Activated T-helper 17 cell treated with anti-CD3 and anti-CD28 coated beads, Interleukin-2, amount 50 U/mL, for 72 hours (primary cell): Measurements from ENCODE around the gene ANP32B. TPM values are rescaled to one million over a fixed set of nuclear protein-coding genes. Genes with fewer than 3 reads are reported as not detected.
"Not testable (repeated sequence)": the region's sequence is repeated elsewhere in the genome, so short reads cannot be mapped to it uniquely, and the experiment has no call there.

Experiments used
- ATAC-seq: fragments of 150-1000 bp; cut with Tn5 transposase; replicated peaks from 2 replicates; pipeline ENCODE4 v1.10.0; 2021; ENCODE audit warnings: mild to moderate bottlenecking, moderate library complexity
- H3K27ac Mint-ChIP-seq: one replicate; pipeline ENCODE4 v1.8.0; 2022; ENCODE audit warnings: mixed read lengths
- H3K27me3 Mint-ChIP-seq: one replicate; pipeline ENCODE4 v1.8.0; 2022; ENCODE audit warnings: mixed read lengths
- H3K36me3 Mint-ChIP-seq: one replicate; pipeline ENCODE4 v1.8.0; 2022; ENCODE audit warnings: low read depth, mild to moderate bottlenecking, mixed read lengths
- H3K4me1 Mint-ChIP-seq: one replicate; pipeline ENCODE4 v1.8.0; 2022; ENCODE audit warnings: mixed read lengths
- H3K4me3 Mint-ChIP-seq: one replicate; pipeline ENCODE4 v1.8.0; 2022; ENCODE audit warnings: mild to moderate bottlenecking, mixed read lengths
- H3K9me3 Mint-ChIP-seq: one replicate; pipeline ENCODE4 v1.8.0; 2022; ENCODE audit warnings: mixed read lengths
- total RNA-seq, 2 donors: library from RNA; stranded (reverse); gene quantifications; one replicate each; pipeline ENCODE4 v1.2.3, GENCODE V29; 2022

The ANP32B gene
- total RNA-seq, 2 donors from 2014 or later, result 182 to 257 TPM

DNA sequence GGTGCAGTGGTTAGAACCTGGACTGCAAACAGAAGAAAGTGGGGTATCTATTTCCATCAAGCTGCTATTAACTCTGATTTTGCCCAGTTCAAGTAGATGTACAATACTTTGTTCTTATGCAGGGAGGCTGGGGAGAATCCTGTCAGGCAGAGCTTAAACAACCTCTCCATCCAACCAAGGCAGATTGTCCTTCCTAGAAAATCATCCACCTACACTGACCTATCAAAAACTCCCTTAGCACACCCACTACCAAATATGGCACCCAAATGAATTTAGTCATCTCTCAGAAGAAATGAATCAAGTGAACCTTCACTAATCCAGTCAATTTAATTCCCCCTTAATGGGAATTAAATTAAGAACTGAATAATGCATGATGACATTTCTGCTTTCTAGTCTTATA is 26.8 kb upstream of the ANP32B start:
- Mint-ChIP-seq H3K4me3 (no peak overlapping the region), H3K27me3 (no peaks in the 10 kb centered on the region), H3K27ac (no peak overlapping the region), H3K4me1 (peaks cover 8% of the 10 kb centered on the region), H3K36me3 (no peaks in the 10 kb centered on the region), H3K9me3 (no peaks in the 10 kb centered on the region)
- ATAC-seq, result peak; percentile 54

DNA sequence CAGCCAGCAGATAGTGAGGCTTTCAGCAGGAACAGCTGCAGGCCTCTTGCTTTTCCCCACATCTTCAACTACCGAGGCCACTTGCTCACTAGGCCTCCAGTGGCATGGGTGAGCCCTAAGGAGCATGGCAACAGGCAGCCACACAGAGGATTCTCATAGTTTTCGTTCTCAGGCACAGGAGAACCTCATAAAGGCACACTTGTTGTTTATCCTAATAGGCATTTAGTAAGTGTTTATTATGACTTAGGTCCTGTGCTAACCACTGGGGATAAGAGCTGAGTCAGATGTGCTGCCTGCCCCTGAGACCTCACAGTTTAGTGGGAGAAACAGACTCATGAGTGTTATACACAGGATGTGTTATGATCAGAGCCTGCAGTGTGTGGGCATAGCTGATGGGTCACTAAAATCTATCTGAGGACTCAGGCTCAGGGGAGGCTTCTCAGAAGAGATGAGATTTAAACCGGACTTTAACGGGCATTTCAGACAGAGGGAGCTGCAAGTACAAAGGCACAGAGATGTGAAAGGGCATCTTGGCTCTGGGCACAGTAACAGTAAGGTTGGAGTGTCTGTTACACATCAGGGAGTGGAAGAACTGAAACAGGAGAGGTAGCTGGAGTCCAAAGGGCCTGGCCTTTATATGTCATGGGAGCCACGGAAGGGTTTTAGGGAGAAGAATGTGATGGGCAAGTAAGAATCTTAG is 24.2 kb upstream of the ANP32B start:
- no peaks in the 10 kb centered on the region for H3K27me3 Mint-ChIP-seq
- peak; percentile 86 for ATAC-seq
- H3K27ac Mint-ChIP-seq, result peak overlapping the region; percentile 75
- no peaks in the 10 kb centered on the region for H3K36me3 Mint-ChIP-seq
- H3K4me3 Mint-ChIP-seq, result no peak overlapping the region
- no peaks in the 10 kb centered on the region for H3K9me3 Mint-ChIP-seq
- peaks cover 8% of the 10 kb centered on the region for H3K4me1 Mint-ChIP-seq

DNA sequence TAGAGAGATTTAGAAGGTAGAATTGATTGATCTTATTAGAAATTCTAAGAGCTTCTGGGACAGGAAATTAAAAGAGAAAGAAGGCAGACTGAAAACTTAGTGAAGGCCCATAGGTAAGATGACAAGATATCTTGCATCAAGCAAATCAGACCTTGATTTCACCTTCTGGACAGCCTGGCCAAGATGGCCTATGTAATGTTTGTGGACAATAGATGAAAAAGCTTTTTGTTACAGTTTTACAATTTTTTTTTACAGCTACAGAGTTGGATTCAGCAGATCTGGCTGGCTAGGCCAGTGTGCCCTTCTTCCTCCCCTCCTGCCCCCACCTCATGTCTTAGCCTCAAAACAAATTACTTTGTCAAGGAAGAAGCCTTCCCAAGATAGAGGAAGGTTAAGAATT is 23.6 kb upstream of the ANP32B start:
- no peaks in the 10 kb centered on the region for H3K9me3 Mint-ChIP-seq
- no peaks in the 10 kb centered on the region for H3K36me3 Mint-ChIP-seq
- no peak overlapping the region for H3K4me3 Mint-ChIP-seq
- H3K4me1 Mint-ChIP-seq, result peaks cover 5% of the 10 kb centered on the region
- ATAC-seq, result no peak
- H3K27ac Mint-ChIP-seq, result peak overlapping the region; percentile 75
- H3K27me3 Mint-ChIP-seq, result no peaks in the 10 kb centered on the region

DNA sequence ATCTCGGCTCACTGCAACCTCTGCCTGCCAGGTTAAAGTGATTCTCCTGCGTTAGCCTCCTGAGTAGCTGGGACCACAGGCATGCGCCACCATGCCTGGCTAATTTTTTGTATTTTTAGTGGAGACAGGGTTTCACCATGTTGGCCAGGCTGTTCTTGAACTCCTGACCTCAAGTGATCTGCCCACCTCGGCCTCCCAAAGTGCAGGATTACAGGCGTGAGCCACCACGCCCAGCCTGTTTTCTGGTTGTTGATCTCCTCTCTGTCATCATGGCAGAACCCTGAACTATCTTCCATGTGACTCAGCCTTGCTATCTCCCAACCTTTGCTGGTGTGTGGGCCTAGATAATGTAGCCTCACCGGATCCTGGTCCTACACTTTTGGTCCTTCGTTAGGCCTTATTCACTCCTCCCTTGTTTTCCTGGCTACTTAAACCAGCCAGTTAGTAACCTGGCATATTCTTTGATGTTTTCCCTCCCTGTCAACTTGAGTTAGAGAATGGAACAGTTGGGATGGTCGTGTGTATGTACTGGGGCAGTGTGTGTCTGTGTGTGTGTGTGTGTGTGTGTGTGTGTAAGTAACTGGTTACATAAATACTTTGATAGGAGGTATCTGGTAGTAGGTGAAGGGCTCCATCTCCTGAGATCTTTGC is 22.3 kb upstream of the ANP32B start:
- H3K9me3 Mint-ChIP-seq, H3K27ac Mint-ChIP-seq, H3K4me1 Mint-ChIP-seq, ATAC-seq, H3K4me3 Mint-ChIP-seq, H3K36me3 Mint-ChIP-seq, H3K27me3 Mint-ChIP-seq: not testable (repeated sequence)

DNA sequence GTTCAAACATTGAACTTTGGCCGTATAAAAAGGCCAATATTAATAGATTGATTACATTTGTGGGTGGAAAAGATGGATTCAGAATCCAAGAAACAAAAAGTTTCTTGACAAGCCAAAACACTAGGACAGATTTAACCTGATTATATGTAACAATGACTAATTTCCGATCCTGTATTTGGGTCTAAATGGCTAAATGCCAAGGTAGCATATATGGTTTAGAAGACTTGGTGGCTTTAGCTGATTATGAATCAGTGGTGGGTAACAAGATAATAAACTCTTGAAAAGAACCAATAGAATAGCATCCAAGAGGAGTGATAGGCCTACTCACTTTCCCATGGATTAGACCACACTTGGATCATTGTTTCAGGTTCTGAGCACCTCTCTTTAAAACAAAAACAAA is 21.8 kb upstream of the ANP32B start:
- ATAC-seq, result no peak
- no peaks in the 10 kb centered on the region for H3K36me3 Mint-ChIP-seq
- H3K4me3 Mint-ChIP-seq, result no peak overlapping the region
- H3K27ac Mint-ChIP-seq, result no peak overlapping the region
- no peaks in the 10 kb centered on the region for H3K9me3 Mint-ChIP-seq
- no peaks in the 10 kb centered on the region for H3K27me3 Mint-ChIP-seq
- H3K4me1 Mint-ChIP-seq, result peaks cover 5% of the 10 kb centered on the region

DNA sequence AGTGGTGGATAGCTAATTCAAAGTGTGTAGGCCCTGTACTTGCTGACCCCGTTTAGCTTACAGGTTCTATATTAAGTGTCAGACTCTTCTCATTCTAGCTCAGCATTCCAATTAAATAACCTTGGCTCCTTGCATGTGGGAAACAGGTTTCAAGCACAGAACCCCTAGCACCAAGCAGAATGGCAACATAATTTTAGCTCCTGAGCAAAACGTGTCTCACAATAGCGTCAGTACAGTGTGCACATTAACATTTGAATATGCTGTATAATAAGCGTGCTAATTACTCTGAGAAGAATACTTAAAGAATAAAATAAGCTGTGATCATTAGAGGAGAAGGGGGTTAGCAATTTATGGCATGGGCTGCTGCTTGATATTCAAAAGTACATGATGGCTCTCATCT is 21.0 kb upstream of the ANP32B start:
- ATAC-seq, result no peak
- H3K27me3 Mint-ChIP-seq, result no peaks in the 10 kb centered on the region
- no peaks in the 10 kb centered on the region for H3K36me3 Mint-ChIP-seq
- H3K9me3 Mint-ChIP-seq, result no peaks in the 10 kb centered on the region
- H3K27ac Mint-ChIP-seq, result no peak overlapping the region
- H3K4me1 Mint-ChIP-seq, result peaks cover 5% of the 10 kb centered on the region
- H3K4me3 Mint-ChIP-seq, result no peak overlapping the region

DNA sequence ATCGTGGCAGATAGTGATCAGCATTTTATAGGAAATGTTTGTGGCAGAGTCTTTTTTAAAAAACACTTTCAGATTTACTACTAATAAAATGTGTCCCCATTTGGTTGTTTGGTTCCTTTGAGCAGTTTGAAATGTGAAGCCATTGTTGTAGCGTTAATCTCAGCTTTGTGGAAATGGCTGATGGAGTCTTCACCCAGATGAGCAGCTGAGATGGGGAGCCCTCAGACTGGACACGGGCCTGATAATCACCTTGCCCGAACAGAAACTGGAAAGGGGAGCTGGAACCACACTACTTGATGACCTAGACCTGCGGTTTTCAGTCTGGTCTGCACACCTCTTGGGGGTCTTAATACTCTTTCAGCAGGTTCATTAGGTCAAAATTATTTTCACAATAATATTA is 20.6 kb upstream of the ANP32B start:
- no peak overlapping the region for H3K4me3 Mint-ChIP-seq
- H3K27me3 Mint-ChIP-seq, result no peaks in the 10 kb centered on the region
- no peak for ATAC-seq
- no peaks in the 10 kb centered on the region for H3K9me3 Mint-ChIP-seq
- no peak overlapping the region for H3K27ac Mint-ChIP-seq
- H3K36me3 Mint-ChIP-seq, result no peaks in the 10 kb centered on the region
- H3K4me1 Mint-ChIP-seq, result peaks cover 5% of the 10 kb centered on the region

DNA sequence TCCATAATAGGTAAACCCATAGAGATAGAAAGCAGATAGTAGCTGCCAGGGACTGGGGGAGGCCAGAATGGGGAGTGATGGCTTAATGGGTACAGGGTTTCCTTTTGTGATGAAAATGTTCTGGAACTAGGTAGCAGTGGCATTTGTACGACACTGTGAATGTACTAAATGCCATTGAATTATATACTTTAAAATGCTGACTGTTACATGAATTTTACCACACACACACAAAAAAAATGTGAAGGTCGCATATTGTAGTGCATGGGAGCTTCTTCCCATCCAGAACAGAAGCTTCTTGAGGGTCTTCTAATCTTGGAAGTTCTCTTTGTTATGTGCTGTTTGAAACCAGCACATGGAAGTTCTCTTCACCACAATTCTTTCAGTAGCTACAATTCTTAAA is 19.9 kb upstream of the ANP32B start:
- no peak overlapping the region for H3K4me3 Mint-ChIP-seq
- no peak overlapping the region for H3K27ac Mint-ChIP-seq
- no peaks in the 10 kb centered on the region for H3K9me3 Mint-ChIP-seq
- peaks cover 5% of the 10 kb centered on the region for H3K4me1 Mint-ChIP-seq
- H3K27me3 Mint-ChIP-seq, result no peaks in the 10 kb centered on the region
- no peaks in the 10 kb centered on the region for H3K36me3 Mint-ChIP-seq
- ATAC-seq, result no peak

DNA sequence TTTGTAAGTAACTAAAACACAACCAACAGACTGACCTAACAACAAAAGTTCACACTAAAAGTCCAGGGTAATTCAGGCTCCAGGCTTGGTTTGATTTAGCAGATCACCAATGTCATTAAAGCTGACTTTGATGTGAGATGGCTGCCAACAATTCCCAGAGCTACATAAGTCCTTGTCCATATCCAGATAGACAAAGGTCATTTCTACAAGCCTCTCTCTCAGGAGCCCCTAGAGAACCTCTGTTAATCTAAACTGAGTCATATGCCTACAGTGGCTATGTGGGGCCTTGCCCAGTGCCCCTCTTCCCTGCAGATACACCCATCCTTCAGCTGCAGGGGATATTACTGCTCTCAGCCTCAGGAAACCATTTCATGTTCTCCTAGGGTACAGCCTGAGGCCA is 18.2 kb upstream of the ANP32B start:
- no peaks in the 10 kb centered on the region for H3K36me3 Mint-ChIP-seq
- no peaks in the 10 kb centered on the region for H3K27me3 Mint-ChIP-seq
- H3K9me3 Mint-ChIP-seq, result no peaks in the 10 kb centered on the region
- no peaks in the 10 kb centered on the region for H3K4me1 Mint-ChIP-seq
- no peak for ATAC-seq
- H3K27ac Mint-ChIP-seq, result no peak overlapping the region
- H3K4me3 Mint-ChIP-seq, result no peak overlapping the region

DNA sequence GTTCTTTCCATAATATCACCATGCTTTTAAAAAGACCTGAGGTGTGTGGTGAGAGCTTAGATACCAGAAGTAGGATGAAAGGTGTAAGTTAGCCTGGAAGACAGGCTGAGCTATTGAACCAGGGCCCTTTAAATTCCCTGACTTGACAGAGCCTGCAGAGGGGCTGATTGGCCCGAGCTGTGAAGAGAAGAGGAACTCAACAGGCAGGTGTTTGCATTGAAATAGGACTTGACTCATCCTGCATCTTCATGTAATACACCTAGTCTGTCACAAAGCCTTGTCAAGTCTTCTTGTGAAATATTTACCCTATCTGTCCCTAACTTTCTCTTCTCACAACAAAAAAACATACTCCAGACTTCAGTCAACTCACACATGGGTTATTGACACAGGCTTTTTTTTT is 16.6 kb upstream of the ANP32B start:
- Mint-ChIP-seq H3K4me3 (no peak overlapping the region), H3K4me1 (no peaks in the 10 kb centered on the region), H3K36me3 (no peaks in the 10 kb centered on the region), H3K9me3 (no peaks in the 10 kb centered on the region), H3K27ac (no peak overlapping the region), H3K27me3 (no peaks in the 10 kb centered on the region)
- no peak for ATAC-seq

DNA sequence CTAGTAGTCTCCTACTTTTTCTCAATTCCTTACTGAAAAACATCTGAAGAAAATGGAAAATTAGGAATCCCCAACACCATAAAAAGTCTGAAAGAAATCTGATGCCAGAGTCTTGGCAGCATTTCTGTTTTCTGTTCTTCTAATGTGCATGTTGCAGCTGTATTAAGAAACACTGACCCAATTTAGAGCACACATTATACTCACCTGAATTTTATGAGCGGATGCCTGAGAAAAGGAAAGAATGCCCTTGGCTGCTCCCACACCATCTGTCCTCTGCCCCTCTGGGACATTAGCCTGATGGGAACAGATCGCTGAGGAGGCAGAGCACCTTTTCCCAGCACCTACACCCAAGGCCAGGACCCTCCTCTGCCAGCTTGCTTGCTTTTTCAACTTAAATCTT is 14.1 kb upstream of the ANP32B start:
- ATAC-seq, result no peak
- Mint-ChIP-seq H3K4me1 (no peaks in the 10 kb centered on the region), H3K27ac (no peak overlapping the region), H3K36me3 (no peaks in the 10 kb centered on the region), H3K27me3 (peaks cover 3% of the 10 kb centered on the region), H3K9me3 (no peaks in the 10 kb centered on the region), H3K4me3 (no peak overlapping the region)

DNA sequence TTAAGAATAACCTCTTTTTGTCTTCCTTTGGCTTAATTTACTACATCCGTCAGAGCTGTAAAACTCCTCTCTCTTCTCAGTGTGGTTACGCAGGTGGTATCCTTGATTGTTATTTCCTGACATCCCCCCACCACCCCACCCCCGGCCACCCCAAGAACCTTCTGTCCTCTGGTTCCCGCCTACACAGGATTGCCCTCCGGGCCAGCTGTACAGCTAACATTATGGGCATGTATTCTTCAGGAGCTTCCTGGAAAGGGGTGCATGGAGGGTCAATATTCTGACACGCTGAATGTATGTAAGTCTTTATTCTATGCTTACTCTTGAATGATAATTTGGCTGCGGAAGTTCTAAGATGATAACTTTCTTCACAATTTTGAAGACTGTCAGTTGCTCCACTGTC is 13.0 kb upstream of the ANP32B start:
- no peaks in the 10 kb centered on the region for H3K36me3 Mint-ChIP-seq

DNA sequence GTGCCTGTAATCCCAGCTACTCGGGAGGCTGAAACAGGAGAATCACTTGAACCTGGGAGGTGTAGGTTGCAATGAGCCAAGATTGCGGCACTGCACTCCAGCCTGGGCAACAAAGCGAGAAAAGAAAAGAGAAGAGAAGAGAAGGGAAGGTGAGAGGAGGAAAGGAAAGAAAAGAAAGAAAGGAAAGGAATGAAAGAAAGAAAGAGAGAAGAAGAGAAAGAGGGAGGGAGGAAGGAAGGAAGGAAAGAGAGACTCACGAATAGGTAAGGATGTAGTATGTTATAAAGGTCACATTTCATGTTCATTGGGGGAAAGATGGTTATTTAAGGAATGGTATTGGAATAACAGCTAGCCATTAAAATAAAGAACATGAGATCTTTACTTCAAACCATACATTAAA is 10.4 kb upstream of the ANP32B start:
- no peak overlapping the region for H3K27ac Mint-ChIP-seq
- peaks cover 4% of the 10 kb centered on the region for H3K4me1 Mint-ChIP-seq
- H3K9me3 Mint-ChIP-seq, result peaks cover 4% of the 10 kb centered on the region
- peaks cover 7% of the 10 kb centered on the region for H3K27me3 Mint-ChIP-seq
- no peak for ATAC-seq
- H3K4me3 Mint-ChIP-seq, result no peak overlapping the region
- H3K36me3 Mint-ChIP-seq, result no peaks in the 10 kb centered on the region

More for the DNA sequence above, 13.0 kb upstream of the ANP32B start:
- H3K4me3 Mint-ChIP-seq, result no peak overlapping the region
- ATAC-seq, result no peak
- peaks cover 2% of the 10 kb centered on the region for H3K9me3 Mint-ChIP-seq
- H3K4me1 Mint-ChIP-seq, result peaks cover 1% of the 10 kb centered on the region
- H3K27ac Mint-ChIP-seq, result no peak overlapping the region
- peaks cover 5% of the 10 kb centered on the region for H3K27me3 Mint-ChIP-seq

DNA sequence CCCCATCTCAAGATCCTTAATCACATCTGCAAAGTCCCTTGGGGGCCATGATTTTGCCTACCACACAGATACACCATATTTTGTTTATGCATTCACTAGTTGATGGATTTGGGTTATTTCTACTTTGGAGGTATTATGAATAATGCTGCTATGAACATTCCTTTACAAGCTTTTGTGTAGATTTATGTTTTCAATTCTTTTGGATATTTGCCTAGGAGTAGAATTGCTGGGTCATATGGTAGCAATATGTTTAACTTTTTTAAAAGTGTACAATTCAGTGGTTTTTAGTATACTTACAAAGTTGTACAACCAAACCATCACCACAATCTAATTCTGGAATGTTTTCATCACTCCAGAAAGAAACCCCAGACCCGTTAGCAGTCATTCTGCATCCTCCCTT is 7.8 kb upstream of the ANP32B start:
- no peak for ATAC-seq
- H3K9me3 Mint-ChIP-seq, result peaks cover 4% of the 10 kb centered on the region
- peaks cover 4% of the 10 kb centered on the region for H3K4me1 Mint-ChIP-seq
- no peak overlapping the region for H3K4me3 Mint-ChIP-seq
- no peaks in the 10 kb centered on the region for H3K36me3 Mint-ChIP-seq
- H3K27ac Mint-ChIP-seq, result no peak overlapping the region
- peaks cover 7% of the 10 kb centered on the region for H3K27me3 Mint-ChIP-seq

DNA sequence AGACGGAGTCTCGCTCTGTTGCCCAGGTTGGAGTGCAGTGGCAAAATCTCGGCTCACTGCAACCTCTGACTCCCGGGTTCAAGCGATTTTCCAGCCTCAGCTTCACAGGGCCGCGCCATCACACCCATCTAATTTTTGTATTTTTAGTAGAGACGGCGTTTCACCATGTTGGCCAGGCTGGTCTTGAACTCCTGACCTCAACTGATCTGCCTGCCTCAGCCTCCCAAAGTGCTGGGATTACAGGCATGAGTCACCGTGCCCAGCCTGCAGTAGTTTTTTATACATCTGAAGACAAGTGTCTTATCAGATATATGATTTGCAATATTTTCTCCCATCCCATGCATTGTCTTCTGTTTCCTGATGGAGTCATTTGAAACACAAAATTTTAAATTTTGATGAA is 6.5 kb upstream of the ANP32B start:
- ATAC-seq, H3K27me3 Mint-ChIP-seq, H3K4me1 Mint-ChIP-seq, H3K9me3 Mint-ChIP-seq, H3K27ac Mint-ChIP-seq, H3K36me3 Mint-ChIP-seq, H3K4me3 Mint-ChIP-seq: not testable (repeated sequence)
